GM18517 (cell line): ENCODE results near the gene PLA2G4B.

Source experiments
- ATAC-seq: cut with Tn5 transposase; IDR thresholded peaks from one replicate; pipeline ENCODE4 v1.9.1; 2021; ENCODE audit warnings: mild to moderate bottlenecking, moderate library complexity; ENCODE audit not compliant: unreplicated experiment

The PLA2G4B gene

GRCh38 chr15:41849204-41849603 is 10.6 kb downstream of the PLA2G4B start:
- ATAC-seq = no peak

GRCh38 chr15:41849861-41850260 is 11.2 kb downstream of the PLA2G4B start:
- no peak for ATAC-seq

DNA sequence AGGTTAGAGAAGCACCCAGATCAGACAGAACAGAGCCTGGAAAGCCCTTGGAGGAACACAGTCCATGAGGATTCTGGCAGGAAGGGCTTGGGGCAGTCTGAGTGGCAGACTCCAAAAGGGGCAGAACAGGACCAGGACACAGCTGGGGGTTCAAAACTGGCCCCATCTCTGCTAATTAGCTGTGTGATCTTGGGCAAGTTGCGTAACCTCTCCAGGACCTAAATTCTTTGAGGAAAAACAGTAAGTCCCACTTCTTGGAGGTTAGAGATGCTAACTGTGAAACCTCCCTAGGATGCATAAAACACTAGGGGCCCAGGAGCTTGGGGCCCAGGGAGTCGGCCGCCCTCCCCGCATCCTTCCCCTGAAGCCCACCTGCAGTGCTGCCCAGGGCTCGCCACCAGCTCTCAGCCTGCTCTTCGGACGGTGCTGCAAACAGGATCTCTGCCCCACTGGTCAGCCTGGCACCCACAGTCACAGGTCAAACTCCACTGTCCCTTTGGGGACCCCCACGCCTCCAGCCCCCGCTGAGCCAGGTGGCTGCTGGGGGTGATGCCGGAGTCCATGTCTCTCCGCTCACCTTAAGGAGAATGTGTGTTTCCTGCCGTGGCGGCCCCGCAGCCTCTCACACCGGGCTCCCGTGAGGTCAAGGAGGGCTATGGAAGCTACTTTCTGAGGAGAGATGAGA is 12.0 kb downstream of the PLA2G4B start:
- no peak for ATAC-seq

DNA sequence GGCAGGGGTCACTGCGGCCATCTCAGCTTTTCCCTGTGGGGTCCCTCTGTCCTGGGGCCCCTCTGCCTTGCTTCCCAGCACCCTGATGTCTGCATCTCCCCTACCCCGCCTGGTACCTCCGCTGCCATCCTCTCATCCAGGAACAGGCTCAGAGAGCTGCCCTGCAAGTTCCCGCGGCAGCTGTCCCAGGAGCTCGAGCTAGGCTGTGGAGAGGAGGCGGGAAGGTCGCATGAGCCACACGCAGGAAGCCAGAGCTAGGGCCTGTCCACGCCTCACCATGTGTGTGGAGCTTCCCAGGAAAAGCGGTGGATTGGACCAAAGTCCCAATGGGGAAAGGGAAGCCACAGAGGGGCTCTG is 12.5 kb downstream of the PLA2G4B start:
- no peak for ATAC-seq

DNA sequence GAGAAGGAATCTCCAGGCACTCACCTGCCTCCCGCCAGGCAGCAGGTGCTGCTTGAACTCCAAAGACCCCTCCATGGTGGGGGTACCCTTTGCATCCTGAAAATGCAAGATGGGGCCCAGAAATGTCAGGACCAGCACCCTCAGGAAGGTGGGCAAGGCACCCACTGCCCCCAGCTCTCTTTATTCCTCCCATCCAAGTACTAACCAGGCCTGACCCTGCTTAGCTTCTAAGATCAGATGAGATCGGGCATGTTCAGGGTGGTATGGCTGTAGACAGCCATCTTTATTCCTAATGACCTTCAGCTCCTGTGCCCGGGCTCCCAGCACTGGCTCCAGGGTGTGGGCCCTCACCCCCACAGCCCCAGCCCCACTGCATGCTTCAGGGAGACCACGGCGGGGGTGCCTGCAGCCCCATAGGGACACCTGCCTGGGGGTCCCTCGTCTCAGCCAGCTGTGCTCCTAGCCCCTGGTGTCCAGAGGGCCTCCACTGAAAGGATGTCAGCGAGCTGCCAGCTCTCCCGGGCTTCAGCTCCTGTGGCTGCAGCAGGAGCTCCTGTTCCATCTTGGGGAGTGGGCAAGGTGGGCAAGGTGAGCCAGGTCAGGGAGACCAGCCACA is 13.2 kb downstream of the PLA2G4B start:
- no peak for ATAC-seq

- ATAC-seq = no peak
Measured at GRCh38 chr15:41852736-41853590, 14.3 kb downstream of the PLA2G4B start.

DNA sequence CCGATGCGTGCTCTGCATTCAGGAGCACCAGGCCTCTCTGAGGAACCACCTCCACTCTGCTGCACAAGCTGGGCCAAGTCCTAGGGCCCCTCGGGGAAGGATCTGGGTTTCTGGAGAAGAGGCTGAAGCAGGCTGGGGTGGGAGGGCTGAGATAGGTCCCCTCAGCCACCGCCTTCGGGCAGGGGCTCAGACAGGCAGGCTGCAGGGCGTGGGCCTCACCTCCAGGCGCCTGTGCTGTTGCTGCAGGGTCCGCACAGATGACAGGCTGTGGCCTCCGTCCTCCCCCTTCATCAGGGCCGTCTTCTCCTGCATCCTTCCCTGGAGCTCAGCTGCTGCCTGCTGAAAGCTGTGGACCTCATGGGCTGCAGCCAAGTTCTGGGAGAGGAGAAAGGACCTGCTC is 15.2 kb downstream of the PLA2G4B start:
- no peak for ATAC-seq

- no peak for ATAC-seq
Measured at GRCh38 chr15:41854443-41854842, 15.8 kb downstream of the PLA2G4B start.

- no peak for ATAC-seq
Measured at GRCh38 chr15:41855261-41855961, 16.8 kb downstream of the PLA2G4B start.

GRCh38 chr15:41856262-41856661 is 17.6 kb downstream of the PLA2G4B start:
- no peak for ATAC-seq

DNA sequence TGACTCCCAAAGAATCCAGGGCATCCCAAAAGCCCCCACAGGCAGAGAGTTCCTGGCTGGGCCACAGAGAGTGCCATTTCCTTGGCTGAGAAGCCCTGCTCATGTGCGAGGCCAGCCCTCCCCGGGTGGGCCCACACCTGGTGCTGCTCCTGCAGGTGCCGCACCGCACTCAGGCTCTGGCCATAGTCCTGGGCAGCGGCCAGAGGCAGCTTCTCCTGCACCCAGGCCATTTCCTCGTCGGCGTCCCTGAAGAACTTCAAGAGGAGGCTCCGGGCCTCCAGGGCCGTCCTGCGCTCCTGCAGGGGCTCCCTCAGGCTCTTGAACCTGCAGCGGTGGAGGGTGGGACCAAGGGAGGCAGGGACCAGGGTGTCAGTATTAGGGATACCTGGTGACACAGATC is 18.1 kb downstream of the PLA2G4B start:
- no peak for ATAC-seq

- no peak for ATAC-seq
Measured at GRCh38 chr15:41857316-41857715, 18.7 kb downstream of the PLA2G4B start.

GRCh38 chr15:41858756-41859155 is 20.1 kb downstream of the PLA2G4B start:
- ATAC-seq = no peak

DNA sequence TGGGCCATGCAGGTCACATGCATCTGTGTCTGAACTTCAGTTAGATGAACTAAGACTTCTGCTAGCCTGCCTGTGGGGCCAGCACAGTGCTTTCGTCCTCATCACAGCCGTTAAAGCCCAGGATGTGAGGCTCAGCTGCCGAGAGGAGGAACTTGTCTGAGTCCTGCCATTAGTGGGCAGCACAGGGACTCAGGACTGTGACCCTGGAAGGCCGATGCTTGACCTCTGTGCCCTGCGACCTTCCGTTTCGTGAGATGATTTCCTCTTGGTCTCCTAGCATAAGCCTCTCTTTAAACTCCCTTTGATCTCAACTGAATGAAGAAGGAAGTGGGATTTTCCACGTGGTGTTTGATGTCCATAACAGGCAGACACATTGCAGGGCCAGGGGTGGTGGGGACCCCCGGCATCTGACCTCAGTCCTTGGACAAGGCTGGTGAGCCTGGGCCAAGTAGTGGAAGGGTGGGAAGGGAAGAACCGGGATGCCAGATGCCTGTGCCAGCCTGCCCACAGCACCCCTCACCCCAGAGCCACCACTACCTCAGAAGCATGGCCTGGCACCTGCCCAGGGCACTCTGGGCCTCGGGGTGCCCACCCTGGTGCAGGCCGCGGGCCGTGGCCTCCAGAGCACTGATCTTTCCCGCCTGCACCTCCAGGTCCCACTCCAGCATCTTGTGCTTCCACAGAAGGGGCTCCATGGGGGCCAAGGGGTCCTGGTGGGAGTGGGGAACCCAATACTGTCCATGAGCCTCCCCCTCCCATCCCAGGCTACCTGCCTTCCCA is 21.6 kb downstream of the PLA2G4B start:
- no peak for ATAC-seq

- ATAC-seq = no peak
Measured at GRCh38 chr15:41861736-41862356, 23.2 kb downstream of the PLA2G4B start.

DNA sequence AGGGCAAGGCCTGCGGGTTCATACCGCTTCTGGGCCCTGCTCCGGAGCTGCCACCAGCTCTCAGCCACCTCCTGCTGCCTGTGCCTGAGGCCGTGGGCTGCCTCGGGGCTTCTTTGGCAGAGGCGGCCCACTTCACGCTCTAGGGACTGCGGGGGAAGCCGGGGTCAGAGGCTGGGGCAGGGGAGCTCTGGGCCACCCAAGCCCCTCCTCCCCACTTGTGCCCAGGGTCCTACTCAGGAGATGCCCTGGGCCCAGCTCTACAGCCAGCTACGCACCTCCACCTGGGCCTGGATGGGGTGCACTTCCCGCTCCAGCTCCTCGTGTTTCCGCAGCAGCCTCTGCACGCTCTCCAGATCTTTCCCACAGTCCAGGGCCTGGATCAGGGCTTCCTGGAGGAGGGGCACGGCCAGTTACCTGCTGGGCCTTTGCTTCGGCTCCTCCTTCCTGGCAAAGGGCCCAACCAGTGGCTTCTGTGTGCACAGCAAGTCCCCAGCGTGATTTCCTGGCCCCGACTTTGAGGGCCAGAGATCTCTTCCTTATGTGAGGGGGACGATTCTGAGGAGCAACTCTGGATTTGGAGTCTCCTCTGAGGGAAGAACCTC is 24.0 kb downstream of the PLA2G4B start:
- no peak for ATAC-seq

GRCh38 chr15:41865490-41866055 is 26.9 kb downstream of the PLA2G4B start:
- no peak for ATAC-seq

- no peak for ATAC-seq
Measured at GRCh38 chr15:41866263-41866703, 27.6 kb downstream of the PLA2G4B start.

GRCh38 chr15:41866872-41867579 is 28.4 kb downstream of the PLA2G4B start:
- no peak for ATAC-seq
